Sigmoid colon (tissue), 3 donors: ENCODE measurements around the gene ITSN2.

Source experiments
- POLR2A ChIP-seq, 2 donors: fragments of 450-650 bp; IDR thresholded peaks; one replicate each; pipeline ENCODE4 v1.6.1; 2016; ENCODE audit warnings: antibody characterized with exemption in 2 of 2, mild to moderate bottlenecking in 2 of 2, moderate library complexity in 2 of 2
- TF ChIP-seq, protein P1 (sequence below), 4 experiments: fragments of 450-650 bp in 3 of 4; fragments of 200-600 bp in 1 of 4; IDR thresholded peaks; one replicate each; pipeline ENCODE4 v1.5.1; 2016 to 2019; ENCODE audit warnings: antibody characterized with exemption in 4 of 4, mild to moderate bottlenecking in 3 of 4, moderate library complexity in 2 of 4

DNA sequence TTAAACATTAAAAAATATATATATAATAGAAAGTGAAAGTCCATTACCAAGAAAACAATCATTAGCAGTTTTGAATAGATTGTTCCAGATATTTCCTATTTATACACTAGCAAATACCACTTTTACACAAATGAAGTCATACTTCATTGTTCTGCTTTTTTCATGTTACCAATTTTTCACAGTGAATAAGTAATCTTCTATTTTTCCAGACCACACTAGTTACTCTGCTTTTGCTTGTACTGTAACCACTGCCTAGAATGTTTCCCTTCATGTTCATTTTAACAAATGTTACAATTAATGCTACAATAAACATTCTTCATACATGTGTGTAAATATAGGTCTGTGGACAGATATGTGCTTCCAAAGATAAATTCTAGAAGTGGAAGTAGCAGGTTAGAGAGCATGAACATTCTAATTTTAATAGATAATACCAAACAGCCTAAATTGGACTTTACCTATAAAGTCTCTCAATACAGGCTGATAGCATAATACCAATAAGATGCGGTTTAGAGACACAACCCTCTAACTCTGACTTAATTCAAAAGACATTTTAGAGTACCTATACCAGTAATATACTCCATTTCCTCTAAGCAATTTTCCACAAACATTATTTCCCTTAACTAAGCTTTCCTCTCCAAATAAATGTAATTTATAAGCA, 17.0 kb downstream of the ITSN2 start:
- TF ChIP-seq, protein P1, sequence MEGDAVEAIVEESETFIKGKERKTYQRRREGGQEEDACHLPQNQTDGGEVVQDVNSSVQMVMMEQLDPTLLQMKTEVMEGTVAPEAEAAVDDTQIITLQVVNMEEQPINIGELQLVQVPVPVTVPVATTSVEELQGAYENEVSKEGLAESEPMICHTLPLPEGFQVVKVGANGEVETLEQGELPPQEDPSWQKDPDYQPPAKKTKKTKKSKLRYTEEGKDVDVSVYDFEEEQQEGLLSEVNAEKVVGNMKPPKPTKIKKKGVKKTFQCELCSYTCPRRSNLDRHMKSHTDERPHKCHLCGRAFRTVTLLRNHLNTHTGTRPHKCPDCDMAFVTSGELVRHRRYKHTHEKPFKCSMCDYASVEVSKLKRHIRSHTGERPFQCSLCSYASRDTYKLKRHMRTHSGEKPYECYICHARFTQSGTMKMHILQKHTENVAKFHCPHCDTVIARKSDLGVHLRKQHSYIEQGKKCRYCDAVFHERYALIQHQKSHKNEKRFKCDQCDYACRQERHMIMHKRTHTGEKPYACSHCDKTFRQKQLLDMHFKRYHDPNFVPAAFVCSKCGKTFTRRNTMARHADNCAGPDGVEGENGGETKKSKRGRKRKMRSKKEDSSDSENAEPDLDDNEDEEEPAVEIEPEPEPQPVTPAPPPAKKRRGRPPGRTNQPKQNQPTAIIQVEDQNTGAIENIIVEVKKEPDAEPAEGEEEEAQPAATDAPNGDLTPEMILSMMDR (IDR thresholded peaks at IDR 0.05), result no peak
- TF ChIP-seq POLR2A (IDR thresholded peaks at IDR 0.05), result no peak
